HG02884 (cell line): ENCODE measurements around the gene PCDHGC3.

Experiments
- ATAC-seq: cut with Tn5 transposase; IDR thresholded peaks from one replicate; pipeline ENCODE4 v1.9.1; 2021; ENCODE audit warnings: mild to moderate bottlenecking, moderate library complexity; ENCODE audit not compliant: unreplicated experiment

PCDHGC3 gene

GRCh38 chr5:141506381-141507155 lies 30.8 kb downstream of the PCDHGC3 start:
- no peak for ATAC-seq

DNA sequence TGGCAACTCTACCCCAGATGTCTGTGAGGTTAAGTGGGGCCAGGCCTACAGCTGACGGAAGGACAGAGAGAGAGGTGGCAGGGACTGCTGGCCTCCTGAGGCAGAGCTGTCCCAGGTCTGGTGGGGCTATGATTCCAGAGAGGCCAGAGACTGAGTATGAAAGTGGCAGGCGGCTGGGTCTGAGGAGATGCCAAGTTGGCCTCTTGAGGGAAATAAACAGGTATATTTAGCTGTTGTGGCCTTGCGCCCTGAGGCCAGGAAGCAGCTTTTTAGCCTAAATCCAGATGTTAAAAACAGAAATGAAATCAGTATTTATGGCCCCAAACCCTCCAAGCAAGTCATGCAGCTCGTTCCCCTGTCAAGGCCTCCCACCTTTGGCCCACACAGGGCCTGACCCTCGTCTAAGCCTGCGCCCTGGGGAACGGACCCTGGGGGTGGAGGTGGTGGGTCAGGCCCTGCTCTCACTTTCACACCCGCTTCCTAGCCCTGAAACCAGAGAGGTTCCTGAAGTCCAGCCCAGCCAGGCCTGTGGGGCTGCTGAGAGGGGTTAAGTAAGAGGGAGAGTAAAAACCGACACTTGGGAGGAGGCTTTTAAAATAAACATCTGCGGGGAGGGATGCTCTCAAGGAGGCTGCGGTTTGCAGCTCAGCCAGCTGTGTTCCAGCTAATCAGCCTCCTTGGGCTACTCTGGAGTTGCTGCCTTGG lies 31.8 kb downstream of the PCDHGC3 start:
- ATAC-seq = peak; percentile 27

GRCh38 chr5:141508440-141508797 lies 32.7 kb downstream of the PCDHGC3 start:
- no peak for ATAC-seq

DNA sequence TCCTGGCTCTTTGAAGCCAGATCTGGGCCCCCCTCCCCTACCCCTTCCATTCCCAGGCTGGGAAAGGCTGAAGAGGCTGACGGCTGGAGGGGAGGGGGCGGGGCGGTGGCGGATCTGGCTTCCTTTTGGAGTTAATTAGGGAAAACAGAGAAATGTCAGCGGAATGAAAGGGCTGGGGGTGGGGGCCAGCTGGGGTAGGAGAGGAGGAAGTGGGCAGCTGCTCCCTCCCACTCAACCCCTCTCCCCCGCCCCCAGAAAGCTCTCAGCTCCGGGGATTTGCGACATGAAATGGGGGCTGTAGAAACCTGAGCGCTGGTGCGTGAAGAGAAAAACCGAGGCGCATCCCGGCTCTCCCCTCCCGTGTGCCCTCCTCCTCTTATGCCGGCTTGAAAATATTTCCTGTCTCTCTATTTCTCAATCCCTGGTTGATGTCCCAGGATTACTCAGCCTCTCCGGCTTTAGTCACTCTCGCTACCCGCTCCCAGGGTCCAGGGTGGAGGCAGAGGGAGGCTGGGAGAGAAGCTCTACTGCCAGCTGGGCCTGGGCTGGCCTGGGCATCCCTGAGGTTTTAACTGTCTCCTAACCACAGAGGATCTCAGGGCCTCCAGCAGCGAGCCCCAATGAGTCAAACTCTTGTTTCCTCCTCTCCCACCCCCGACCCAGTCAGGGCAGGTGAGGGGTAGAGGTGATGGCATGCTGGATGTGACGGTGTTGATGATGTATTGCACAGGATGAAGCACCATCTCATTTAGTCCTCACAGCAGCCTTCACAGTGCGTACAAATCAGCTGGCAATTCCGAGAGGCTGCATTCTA lies 33.2 kb downstream of the PCDHGC3 start:
- no peak for ATAC-seq

- no peak for ATAC-seq
Observed at GRCh38 chr5:141510160-141510559, 34.4 kb downstream of the PCDHGC3 start.

DNA sequence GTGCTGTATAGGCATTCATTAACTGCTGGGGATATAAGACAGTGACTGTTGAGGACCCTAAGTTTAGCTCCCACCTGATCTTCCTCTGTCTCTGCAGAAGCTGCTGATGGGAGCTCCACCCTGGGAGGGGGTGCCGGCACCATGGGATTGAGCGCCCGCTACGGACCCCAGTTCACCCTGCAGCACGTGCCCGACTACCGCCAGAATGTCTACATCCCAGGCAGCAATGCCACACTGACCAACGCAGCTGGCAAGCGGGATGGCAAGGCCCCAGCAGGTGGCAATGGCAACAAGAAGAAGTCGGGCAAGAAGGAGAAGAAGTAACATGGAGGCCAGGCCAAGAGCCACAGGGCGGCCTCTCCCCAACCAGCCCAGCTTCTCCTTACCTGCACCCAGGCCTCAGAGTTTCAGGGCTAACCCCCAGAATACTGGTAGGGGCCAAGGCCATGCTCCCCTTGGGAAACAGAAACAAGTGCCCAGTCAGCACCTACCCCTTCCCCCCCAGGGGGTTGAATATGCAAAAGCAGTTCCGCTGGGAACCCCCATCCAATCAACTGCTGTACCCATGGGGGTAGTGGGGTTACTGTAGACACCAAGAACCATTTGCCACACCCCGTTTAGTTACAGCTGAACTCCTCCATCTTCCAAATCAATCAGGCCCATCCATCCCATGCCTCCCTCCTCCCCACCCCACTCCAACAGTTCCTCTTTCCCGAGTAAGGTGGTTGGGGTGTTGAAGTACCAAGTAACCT lies 35.3 kb downstream of the PCDHGC3 start:
- ATAC-seq = peak; percentile 22

- no peak for ATAC-seq
Observed at GRCh38 chr5:141511771-141512325, 36.1 kb downstream of the PCDHGC3 start.

GRCh38 chr5:141512390-141512910 lies 36.7 kb downstream of the PCDHGC3 start:
- no peak for ATAC-seq

DNA sequence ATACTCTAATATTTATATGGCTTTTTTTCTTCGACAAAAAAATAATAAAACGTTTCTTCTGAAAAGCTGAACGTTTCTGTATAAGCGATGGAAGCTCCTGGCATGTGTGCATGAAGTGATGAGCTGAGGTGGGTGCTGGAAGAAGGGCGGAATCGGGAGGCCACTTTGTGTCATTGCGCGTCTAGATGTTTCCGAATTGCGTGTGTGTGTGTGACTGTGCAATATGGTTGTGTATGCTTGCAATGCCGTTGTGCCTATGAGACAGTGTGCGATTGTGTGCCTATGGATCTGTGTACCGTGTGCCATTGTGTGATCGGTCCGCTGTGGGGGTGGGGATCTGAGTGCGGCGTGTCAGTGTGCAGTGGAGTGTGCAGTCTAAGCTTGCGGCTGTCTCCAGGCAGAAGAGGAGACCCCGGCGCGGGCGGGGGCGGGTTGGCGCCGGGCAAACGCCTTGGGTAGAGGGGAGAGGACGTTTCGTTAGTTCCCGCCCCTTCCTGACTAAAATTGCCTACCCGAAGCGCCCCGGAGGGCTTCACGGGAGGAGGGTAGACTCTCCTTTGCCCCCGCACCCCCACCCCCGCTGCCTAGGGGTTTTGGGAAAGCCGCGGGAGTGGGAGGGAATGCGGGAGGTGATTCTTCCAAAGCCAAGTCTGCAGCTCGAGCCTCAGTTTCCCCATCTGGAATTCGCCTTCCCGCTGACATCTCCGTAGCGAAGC lies 37.3 kb downstream of the PCDHGC3 start:
- no peak for ATAC-seq

- ATAC-seq = peak; percentile 32
Observed at GRCh38 chr5:141513627-141514329, 38.0 kb downstream of the PCDHGC3 start.

DNA sequence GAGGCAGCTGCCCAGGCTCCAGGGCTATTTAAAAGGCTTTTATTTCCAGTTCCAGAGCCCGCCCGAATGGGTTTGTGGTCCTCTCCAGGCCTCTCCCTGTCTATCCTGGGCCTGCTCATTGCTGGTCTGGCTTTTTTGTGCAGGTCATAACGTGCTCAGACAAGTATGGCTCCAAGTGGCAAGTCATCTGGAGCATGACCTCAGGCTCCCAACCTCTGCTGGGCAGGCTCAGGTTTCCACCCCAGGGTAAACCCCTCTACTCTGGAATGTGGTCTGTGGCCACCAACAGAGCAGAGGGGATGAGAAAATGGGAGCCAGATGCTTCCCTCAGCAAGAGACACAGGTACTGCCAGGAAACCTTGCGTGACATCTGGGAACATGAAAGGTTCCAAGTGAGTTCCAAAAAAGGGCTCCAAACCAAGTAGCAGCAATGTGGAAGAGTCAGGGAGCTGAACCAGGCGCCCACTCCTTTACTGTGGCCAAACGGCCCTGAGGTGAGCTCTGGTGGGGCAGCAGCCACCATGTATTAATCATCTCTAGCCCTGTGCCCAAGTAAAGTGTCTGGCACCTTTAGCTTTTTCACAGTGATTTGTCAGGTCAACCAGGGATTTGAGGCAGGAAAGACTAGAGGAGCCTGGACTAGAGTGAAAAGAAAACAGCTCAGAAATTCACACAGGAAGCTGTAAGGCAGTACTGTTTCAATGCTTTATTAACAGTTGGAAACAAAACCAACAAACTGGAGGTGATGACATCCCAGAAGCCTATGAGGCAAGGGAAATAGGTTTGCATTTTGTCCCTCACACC lies 38.8 kb downstream of the PCDHGC3 start:
- peak; percentile 4 for ATAC-seq

DNA sequence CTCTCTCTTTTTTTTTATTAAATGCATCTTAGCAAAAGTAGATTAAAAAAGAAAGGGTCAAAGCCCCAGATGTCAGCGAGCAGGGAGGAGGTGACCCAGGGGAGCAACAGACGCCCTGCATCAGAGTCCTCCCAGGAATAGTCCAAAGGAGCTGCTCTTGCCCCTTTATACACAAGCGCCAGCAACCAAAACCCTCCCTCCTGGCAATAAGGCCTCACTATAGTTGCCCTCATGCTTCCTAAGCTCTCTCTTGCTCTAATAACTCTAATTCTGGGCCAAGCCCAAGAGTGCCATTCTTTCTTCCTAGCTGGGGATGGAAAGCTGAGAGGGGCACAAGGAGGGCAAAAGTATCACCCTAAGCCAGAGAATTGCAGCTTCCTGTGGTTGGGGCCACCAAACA lies 39.4 kb downstream of the PCDHGC3 start:
- no peak for ATAC-seq

- ATAC-seq = no peak
Observed at GRCh38 chr5:141515946-141516671, 40.3 kb downstream of the PCDHGC3 start.

GRCh38 chr5:141516672-141517025 lies 40.9 kb downstream of the PCDHGC3 start:
- ATAC-seq = no peak

DNA sequence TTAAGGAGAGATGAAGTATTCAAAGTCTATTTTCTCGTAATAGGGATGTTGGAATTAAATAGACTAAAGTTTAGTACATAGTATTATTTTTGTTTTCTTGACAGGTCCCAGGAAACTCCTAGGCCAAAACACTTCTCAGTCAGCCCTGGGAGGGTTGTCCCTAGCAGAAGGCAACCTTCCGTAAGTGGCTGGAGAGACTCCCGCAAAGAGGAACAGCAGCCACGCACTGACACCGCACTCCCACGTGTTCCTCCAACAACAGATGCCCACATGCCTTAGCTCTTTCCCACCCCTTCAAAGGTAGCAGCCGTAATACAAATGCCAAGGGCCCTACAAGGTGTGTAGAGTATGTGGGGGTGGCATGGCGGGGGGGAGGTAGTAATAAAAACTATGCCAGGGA lies 41.5 kb downstream of the PCDHGC3 start:
- no peak for ATAC-seq

GRCh38 chr5:141517880-141518617 lies 42.3 kb downstream of the PCDHGC3 start:
- no peak for ATAC-seq

- no peak for ATAC-seq
Observed at GRCh38 chr5:141518618-141519015, 42.9 kb downstream of the PCDHGC3 start.
